GM21447 (cell line): ENCODE results near the gene MRTFA.

Source experiments
- ATAC-seq: cut with Tn5 transposase; IDR thresholded peaks from one replicate; pipeline ENCODE4 v1.9.1; 2021; ENCODE audit not compliant: unreplicated experiment

The MRTFA gene

GRCh38 chr22:40415531-40416266 is 220.8 kb downstream of the MRTFA start:
- ATAC-seq = no peak

DNA sequence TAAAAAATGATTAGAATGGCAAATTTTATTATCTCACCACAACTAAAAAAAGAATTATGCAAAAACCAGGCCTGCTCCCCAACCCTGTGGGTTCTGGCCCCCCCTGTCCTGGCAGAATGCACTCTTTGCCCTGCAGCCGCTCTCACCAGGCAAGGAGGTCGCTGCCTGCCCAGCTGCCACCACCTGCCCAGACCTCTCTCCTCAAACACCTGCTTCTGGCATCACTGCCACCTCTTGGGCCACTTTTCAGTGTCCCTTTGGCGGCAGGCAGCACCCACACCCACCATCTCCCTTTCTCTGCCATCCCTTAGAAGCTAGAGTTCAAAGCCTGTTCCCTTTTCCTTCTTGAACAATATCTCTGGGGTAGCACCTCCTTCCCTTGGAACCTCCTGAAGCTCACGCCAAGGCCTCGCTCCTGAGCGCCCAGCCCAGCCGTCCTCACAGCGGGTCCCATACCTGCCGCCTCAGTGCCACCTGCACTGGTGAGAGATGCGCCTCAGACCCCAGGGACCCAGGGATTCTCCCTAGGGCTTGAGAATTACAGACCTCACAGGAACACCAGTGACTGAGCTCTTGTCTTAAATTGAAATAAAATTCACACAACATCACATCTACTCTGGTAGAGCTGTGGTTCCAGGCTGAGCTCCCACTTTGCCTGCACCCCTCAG is 221.5 kb downstream of the MRTFA start:
- ATAC-seq = no peak

GRCh38 chr22:40414311-40414710 is 222.2 kb downstream of the MRTFA start:
- ATAC-seq = no peak

DNA sequence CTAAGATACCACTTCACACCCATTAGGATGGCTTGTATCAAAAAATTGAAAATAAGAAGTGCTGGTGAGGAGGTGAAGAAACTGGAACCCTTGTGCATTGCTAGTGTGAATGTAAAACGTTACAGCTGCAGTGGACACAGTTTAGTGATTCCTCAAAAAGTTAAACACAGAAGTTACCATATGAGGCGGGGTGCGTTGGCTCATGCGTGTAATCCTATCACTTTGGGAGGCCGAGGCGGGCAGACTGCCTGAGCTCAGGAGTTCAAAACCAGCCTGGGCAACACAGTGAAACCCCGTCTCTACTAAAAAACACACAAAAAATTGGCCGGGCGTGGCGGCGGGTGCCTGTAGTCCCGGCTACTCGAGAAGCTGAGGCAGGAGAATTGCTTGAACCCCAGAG is 222.6 kb downstream of the MRTFA start:
- no peak for ATAC-seq

GRCh38 chr22:40412441-40412840 is 224.1 kb downstream of the MRTFA start:
- peak; percentile 50 for ATAC-seq

- no peak for ATAC-seq
Measured at GRCh38 chr22:40411506-40411861, 225.0 kb downstream of the MRTFA start.

DNA sequence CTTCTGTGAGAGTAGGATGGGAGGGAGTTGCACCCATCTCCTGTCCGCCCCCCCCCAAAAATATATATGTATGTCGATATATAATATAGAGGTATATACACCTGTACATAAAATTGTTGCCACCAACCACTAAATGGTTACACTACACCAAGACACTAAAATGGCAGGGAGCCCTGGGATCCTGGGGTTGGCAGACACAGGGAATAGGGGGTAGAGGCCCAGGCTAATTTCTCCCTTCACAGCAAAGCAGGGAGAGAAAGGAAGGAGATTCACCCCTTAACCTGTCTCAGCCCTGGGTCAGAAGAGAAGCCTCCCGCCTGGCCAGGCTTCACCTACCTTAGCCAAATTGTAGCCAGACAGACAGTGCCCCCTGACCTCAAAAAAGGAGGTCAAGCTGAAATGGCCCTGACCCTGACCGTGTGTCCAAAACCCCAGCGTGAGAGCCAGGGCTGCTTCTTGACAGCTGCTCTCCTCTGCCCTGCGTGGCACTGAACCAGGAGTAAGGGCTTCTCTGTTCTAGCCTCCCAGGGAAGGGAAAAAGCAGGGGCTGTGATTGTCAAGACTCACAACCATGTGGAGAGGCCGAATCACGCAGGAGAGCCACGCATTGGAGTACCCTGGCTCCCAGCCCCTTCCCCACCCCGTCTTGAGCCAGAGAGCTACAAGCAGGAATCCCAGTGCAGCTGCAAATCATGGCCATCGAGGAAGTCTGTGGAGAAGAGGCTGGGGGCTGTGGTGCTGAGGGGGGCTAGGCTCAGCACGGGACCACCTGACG is 225.6 kb downstream of the MRTFA start:
- no peak for ATAC-seq

GRCh38 chr22:40410272-40410671 is 226.2 kb downstream of the MRTFA start:
- ATAC-seq = no peak

DNA sequence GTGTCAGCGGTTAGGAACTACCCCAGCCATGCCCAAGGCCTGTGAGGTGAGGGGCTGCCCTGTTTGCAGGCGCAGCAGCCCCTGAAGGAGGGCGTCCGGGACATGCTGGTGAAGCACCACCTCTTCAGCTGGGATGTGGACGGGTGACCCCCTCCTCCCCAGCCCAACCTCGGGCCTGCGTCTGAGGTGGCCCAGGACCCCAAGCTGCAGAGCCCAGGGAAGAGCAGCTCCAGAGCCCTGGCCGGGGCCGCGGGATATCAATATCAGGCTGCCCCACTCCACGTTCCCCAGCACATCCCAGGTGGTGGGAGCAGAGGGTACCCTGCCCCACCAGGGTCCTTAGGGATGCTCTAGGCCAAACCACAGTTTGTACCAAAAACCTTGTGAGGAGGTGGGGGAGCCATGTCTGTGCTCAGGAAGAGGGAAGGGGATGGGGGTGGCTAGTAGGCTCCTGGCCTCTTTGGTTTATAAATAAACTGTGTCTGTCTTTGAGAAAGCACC is 226.9 kb downstream of the MRTFA start:
- no peak for ATAC-seq

GRCh38 chr22:40408718-40409612 is 227.6 kb downstream of the MRTFA start:
- ATAC-seq = no peak

DNA sequence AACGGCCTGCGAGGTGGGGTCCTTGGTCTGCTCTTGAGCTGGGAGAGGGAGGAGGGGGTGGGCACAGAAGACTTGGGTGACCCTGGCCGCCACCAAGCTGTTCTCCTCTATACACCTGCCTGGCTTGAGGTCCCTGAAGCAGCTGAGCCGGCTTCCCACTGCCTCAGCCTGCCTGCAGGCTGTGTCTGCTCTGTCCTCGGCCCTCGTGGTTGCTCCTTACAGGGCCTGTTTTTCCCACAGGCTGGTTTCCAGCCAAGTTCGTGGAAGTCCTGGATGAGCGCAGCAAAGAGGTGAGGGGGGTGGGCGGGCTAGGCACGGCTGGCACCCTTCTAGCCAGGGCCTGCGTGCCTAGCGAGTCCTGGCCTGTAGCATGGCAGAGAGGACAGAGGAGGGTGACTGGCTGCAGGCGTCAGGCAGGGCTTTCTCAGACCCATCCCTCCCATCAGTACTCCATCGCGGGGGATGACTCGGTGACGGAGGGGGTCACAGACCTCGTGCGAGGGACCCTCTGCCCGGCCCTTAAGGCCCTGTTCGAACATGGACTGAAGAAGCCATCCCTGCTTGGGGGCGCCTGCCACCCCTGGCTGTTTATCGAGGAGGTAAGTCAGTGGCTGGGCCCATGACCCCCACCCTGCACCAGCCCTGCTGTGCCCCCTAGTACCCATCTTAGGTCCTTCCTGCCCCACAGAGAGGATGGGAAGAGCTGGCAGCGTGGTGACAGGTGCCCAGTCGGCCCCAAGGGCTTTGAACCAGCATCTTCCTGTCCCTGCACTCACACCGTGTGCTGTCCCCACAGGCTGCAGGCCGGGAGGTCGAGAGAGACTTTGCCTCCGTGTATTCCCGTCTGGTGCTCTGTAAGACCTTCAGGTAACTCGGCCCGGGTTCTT is 228.4 kb downstream of the MRTFA start:
- ATAC-seq = no peak

DNA sequence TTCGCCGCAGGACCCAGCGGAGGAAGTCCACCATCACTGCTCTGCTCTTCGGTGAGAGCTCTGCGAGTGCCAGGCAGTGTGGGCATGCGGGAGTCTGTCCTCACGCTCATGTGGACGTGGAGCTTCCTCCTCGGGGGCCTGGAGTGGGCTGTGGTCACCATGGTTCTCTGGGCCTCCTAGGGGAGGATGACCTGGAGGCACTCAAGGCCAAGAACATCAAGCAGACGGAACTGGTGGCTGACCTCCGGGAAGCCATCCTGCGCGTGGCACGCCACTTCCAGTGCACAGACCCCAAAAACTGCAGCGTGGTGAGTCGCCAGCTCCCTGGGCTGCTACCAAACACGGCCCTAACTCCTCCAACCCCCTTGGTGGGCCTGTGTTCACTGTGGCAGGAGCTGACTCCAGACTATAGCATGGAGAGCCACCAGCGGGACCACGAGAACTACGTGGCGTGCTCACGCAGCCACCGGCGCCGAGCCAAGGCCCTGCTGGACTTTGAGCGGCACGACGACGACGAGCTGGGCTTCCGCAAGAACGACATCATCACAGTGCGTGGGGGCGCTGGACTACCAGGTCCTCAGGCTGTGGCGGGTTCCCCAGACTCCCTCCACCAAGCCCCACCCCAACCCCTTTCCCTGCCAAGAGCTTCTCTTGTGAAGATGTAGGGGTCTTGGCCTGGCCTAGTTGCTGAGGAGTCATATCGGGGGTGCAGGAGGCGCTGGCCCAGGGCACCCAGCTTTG is 229.3 kb downstream of the MRTFA start:
- ATAC-seq = no peak

DNA sequence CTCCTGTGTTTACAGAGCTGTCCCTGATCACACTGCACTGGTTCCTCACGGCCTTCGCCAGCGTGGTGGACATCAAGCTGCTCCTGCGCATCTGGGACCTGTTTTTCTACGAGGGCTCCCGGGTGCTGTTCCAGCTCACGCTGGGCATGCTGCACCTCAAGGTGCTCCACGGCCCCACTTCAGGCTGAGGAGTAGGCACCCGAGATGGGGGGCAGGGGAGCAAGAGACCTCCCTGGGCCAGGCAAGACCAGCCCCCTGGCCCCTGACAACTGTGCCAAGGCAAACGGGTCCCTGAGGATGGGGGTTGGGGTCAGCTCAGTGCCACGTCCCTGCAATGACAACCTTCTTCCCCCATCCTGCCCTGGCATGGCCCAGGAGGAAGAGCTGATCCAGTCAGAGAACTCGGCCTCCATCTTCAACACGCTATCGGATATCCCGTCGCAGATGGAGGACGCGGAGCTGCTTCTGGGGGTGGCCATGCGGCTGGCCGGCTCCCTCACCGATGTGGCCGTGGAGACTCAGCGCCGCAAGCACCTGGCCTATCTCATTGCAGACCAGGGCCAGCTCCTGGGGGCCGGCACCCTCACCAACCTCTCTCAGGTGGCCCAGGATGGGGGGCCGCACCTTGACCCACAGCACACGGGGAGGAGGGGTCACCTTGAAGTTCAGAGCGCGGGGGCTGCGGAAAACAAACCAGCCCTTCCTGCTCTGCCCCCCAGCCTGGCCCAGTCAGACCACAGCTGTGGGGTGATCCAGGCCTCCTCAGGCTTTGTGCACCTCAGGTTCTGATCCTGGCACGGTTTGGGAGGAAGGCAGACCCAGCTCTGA is 230.2 kb downstream of the MRTFA start:
- ATAC-seq = no peak

GRCh38 chr22:40405178-40406062 is 231.1 kb downstream of the MRTFA start:
- no peak for ATAC-seq

DNA sequence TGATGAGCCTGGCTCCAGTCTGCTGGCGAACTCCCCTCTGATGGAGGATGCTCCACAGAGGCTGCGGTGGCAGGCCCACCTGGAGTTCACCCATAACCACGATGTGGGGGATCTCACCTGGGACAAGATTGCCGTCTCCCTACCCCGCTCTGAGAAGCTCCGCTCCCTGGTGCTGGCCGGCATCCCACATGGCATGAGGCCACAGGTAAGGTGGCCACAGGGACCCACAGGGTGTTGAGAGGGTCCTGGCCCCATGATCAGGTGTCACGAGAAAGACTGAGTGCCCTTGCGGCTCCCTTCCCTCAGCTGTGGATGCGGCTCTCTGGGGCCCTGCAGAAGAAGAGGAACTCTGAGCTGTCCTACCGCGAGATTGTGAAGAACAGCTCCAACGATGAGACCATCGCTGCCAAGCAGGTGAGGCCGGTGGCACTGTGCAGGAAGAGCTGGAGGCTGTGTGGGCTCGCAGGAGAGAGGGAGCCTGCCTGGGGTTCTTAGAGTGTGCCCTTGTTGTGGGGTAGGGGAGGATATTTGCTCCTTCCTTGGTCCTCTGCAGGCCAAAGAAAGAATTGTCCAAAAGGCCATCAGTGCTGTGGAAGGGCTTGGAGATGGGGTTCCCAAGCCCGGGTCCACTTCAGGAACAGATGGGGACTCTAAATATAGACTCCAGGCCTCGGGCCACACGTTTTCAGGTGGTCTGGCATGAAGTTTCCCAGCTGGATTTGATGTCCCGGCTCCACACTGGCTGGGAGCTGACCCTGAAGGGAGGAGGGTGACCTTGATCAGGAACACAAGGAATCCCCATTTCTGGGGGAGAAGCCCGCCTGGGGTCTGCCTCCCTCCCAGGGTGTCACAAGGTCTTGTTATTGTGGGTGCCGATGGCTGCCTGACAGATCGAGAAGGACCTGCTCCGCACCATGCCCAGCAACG is 232.0 kb downstream of the MRTFA start:
- no peak for ATAC-seq

GRCh38 chr22:40403651-40404050 is 232.9 kb downstream of the MRTFA start:
- ATAC-seq = no peak
